HepG2 (cell line): ENCODE measurements around the gene PA2G4. TPM values are rescaled to one million over a fixed set of nuclear protein-coding genes. Genes with fewer than 3 reads are reported as not detected.

Experiments used
- ATAC-seq: fragments of 200-7000 bp; cut with Tn5 transposase; 3 replicates; pipeline ENCODE4 v1.9.1; 2020; ENCODE audit warnings: mild to moderate bottlenecking, moderate library complexity
- BruUV-seq: library from RNA; stranded (reverse); fragments of 400-500 nt; replicated peaks from 2 replicates; lab custom pipeline; 2021; lab: Mats Ljungman, UMichigan
- CTCF ChIA-PET: fragments of 300-600 bp; formaldehyde crosslinking; extraction: SDS; loops from one replicate; lab custom pipeline; 2021; ENCODE audit warnings: low total read pairs, inconsistent platforms, low intra/inter-chr PET ratio; lab: Yijun Ruan, JAX
- POLR2A ChIA-PET: fragments of 350-600 bp; sonication (Branson Sonifier 250); formaldehyde crosslinking; loops from one replicate; lab custom pipeline; 2020; ENCODE audit warnings: antibody characterized with exemption, inconsistent platforms; lab: Yijun Ruan, JAX
- DNase-seq: peaks from one replicate; pipeline ENCODE4 v3.0.0-alpha.2; 2015; ENCODE audit warnings: low spot score
- FAIRE-seq: peaks from 3 replicates; lab custom pipeline; 2011; peaks lifted over from hg19 to GRCh38; lab: Jason Lieb, UNC
- H2AFZ ChIP-seq: one replicate; pipeline ENCODE4 v1.6.1; 2011; ENCODE audit warnings: low read length, inconsistent platforms
- H3K27ac ChIP-seq: fragments of 300-600 bp; 3 replicates; pipeline ENCODE4 v1.8.0; 2011; ENCODE audit warnings: mixed run types, mild to moderate bottlenecking, mixed read lengths, low read length, inconsistent platforms; ENCODE audit not compliant: insufficient read depth; ENCODE audit errors: extremely low read length
- H3K27me3 ChIP-seq, 2 experiments: fragments of 200-600 bp in 1 of 2; 2 replicates in 1 of 2; 3 replicates in 1 of 2; pipeline versions ENCODE4 v1.6.0 to v1.8.0; 2011; ENCODE audit warnings: low read length in 2 of 2, mild to moderate bottlenecking in 2 of 2, moderate library complexity in 2 of 2, inconsistent platforms in 1 of 2; ENCODE audit not compliant: insufficient read depth in 2 of 2, control insufficient read depth in 1 of 2
- H3K36me3 ChIP-seq, 2 experiments: fragments of 200-600 bp in 1 of 2; replicated peaks in 1 of 2; 2 replicates in 1 of 2; 3 replicates in 1 of 2; pipeline versions ENCODE4 v1.5.1 to v1.8.0; 2011; ENCODE audit warnings: low read length in 2 of 2, inconsistent platforms in 1 of 2; ENCODE audit not compliant: insufficient read depth in 2 of 2, control insufficient read depth in 1 of 2
- H3K4me1 ChIP-seq: 2 replicates; pipeline ENCODE4 v1.5.1; 2012; ENCODE audit warnings: low read length, inconsistent platforms; ENCODE audit not compliant: insufficient read depth
- H3K4me2 ChIP-seq: 2 replicates; pipeline ENCODE4 v1.6.0; 2011; ENCODE audit warnings: low read depth, low read length, inconsistent platforms
- H3K4me3 ChIP-seq, 3 experiments: fragments of 200-600 bp in 1 of 3; sonication (generic), shearing (Covaris generic) in 1 of 3; replicated peaks in 1 of 3; 2 replicates each; pipeline ENCODE4 v1.5.1; 2011 to 2016; ENCODE audit warnings: low read length in 3 of 3, inconsistent platforms in 2 of 3, low read depth in 2 of 3, mild to moderate bottlenecking in 2 of 3, control low read depth in 1 of 3, mixed read lengths in 1 of 3; ENCODE audit not compliant: insufficient read depth in 1 of 3
- H3K79me2 ChIP-seq: one replicate; pipeline ENCODE4 v1.6.1; 2011; ENCODE audit warnings: low read length, inconsistent platforms; ENCODE audit not compliant: insufficient read depth
- H3K9ac ChIP-seq: 2 replicates; pipeline ENCODE4 v1.6.0; 2011; ENCODE audit warnings: mild to moderate bottlenecking, low read depth, low read length, inconsistent platforms; ENCODE audit not compliant: insufficient read depth
- H3K9me3 ChIP-seq: 2 replicates; pipeline ENCODE4 v1.5.1; 2012; ENCODE audit warnings: mild to moderate bottlenecking, low read length
- H4K20me1 ChIP-seq: 2 replicates; pipeline ENCODE4 v1.6.0; 2011; ENCODE audit warnings: inconsistent platforms, mild to moderate bottlenecking, low read length, moderate library complexity; ENCODE audit not compliant: insufficient read depth
- ATF7 ChIP-seq, 2 experiments: fragments of 450-650 bp in 1 of 2; sonication (generic) in 1 of 2; formaldehyde crosslinking in 1 of 2; IDR thresholded peaks; 2 replicates each; pipeline versions ENCODE4 v1.4.0 to v1.6.1; 2016 to 2020; ENCODE audit warnings: antibody characterized with exemption in 1 of 2, mild to moderate bottlenecking in 1 of 2, missing genetic modification reagents in 1 of 2
- CAMTA2 ChIP-seq: sonication (generic); formaldehyde crosslinking; IDR thresholded peaks from 2 replicates; pipeline ENCODE4 v1.4.0; 2020; ENCODE audit warnings: mild to moderate bottlenecking, missing genetic modification reagents, borderline replicate concordance
- KLF16 ChIP-seq, 2 experiments: sonication (generic) in 1 of 2; formaldehyde crosslinking in 1 of 2; IDR thresholded peaks; 2 replicates each; pipeline versions ENCODE4 v1.6.1 to v1.8.0; 2016 to 2023; ENCODE audit warnings: missing genetic modification reagents in 2 of 2, missing compliant biosample characterization in 1 of 2
- MTA3 ChIP-seq: sonication (generic); formaldehyde crosslinking; IDR thresholded peaks from 2 replicates; pipeline ENCODE4 v1.4.0; 2020; ENCODE audit warnings: missing genetic modification reagents
- NAIF1 ChIP-seq: sonication (generic); formaldehyde crosslinking; IDR thresholded peaks from 2 replicates; pipeline ENCODE4 v1.5.0; 2020; ENCODE audit warnings: mild to moderate bottlenecking, missing genetic modification reagents, borderline replicate concordance
- POLR2A ChIP-seq, 2 experiments: IDR thresholded peaks; 2 replicates each; pipeline ENCODE4 v1.6.1; 2011; ENCODE audit warnings: low read depth in 2 of 2, low read length in 2 of 2, mild to moderate bottlenecking in 1 of 2, moderate library complexity in 1 of 2; ENCODE audit not compliant: insufficient read depth in 1 of 2
- POLR2G ChIP-seq: fragments of 200-400 bp; formaldehyde crosslinking; IDR thresholded peaks from 2 replicates; pipeline ENCODE4 v1.6.1; 2018; ENCODE audit warnings: mild to moderate bottlenecking, low read depth, low read length, moderate library complexity
- RARG ChIP-seq: sonication (generic); formaldehyde crosslinking; IDR thresholded peaks from 2 replicates; pipeline ENCODE4 v1.4.0; 2020; ENCODE audit warnings: low read depth, mild to moderate bottlenecking, missing genetic modification reagents
- RBFOX2 ChIP-seq: fragments of 200-400 bp; formaldehyde crosslinking; IDR thresholded peaks from 2 replicates; pipeline ENCODE4 v1.6.1; 2017; ENCODE audit warnings: low read depth, mild to moderate bottlenecking, low read length
- SMARCE1 ChIP-seq: fragments of 450-650 bp; IDR thresholded peaks from 2 replicates; pipeline ENCODE4 v1.6.1; 2017; ENCODE audit warnings: borderline replicate concordance
- SP2 ChIP-seq: sonication (generic); formaldehyde crosslinking; IDR thresholded peaks from 2 replicates; pipeline ENCODE4 v1.5.1; 2020; ENCODE audit warnings: mild to moderate bottlenecking, missing genetic modification reagents
- SPEN ChIP-seq: sonication (generic); formaldehyde crosslinking; IDR thresholded peaks from 2 replicates; pipeline ENCODE4 v1.5.1; 2020; ENCODE audit warnings: low read depth, mild to moderate bottlenecking, missing genetic modification reagents
- SRSF1 ChIP-seq: fragments of 200-400 bp; formaldehyde crosslinking; optimal IDR thresholded peaks from 2 replicates; pipeline ENCODE3; 2017; ENCODE audit warnings: mild to moderate bottlenecking, low read depth, low read length, moderate library complexity
- TEAD2 ChIP-seq: sonication (generic); formaldehyde crosslinking; IDR thresholded peaks from 2 replicates; pipeline ENCODE4 v1.9.0; 2021; ENCODE audit warnings: missing genetic modification reagents
- TFAP4 ChIP-seq: sonication (generic); IDR thresholded peaks from 2 replicates; pipeline ENCODE4 v1.6.1; 2016; ENCODE audit warnings: low read depth, borderline replicate concordance
- ZC3H4 ChIP-seq: sonication (generic); formaldehyde crosslinking; IDR thresholded peaks from 2 replicates; pipeline ENCODE4 v1.4.0; 2020; ENCODE audit warnings: missing genetic modification reagents, borderline replicate concordance
- ZNF101 ChIP-seq: sonication (generic); formaldehyde crosslinking; IDR thresholded peaks from 2 replicates; pipeline ENCODE4 v1.4.0; 2020; ENCODE audit warnings: mild to moderate bottlenecking, low read depth, missing genetic modification reagents, borderline replicate concordance
- ZNF160 ChIP-seq: sonication (generic); formaldehyde crosslinking; IDR thresholded peaks from 2 replicates; pipeline ENCODE4 v1.8.0; 2022; ENCODE audit warnings: mild to moderate bottlenecking, inconsistent platforms, missing genetic modification reagents
- ZNF235 ChIP-seq: sonication (generic); formaldehyde crosslinking; IDR thresholded peaks from 2 replicates; pipeline ENCODE4 v1.8.1; 2023; ENCODE audit warnings: mild to moderate bottlenecking, missing genetic modification reagents, borderline replicate concordance
- ZNF30 ChIP-seq: sonication (generic); formaldehyde crosslinking; IDR thresholded peaks from 2 replicates; pipeline ENCODE4 v1.5.0; 2020; ENCODE audit warnings: mild to moderate bottlenecking, missing genetic modification reagents
- ZNF460 ChIP-seq: sonication (generic); formaldehyde crosslinking; IDR thresholded peaks from 2 replicates; pipeline ENCODE4 v1.5.1; 2020; ENCODE audit warnings: missing genetic modification reagents, mild to moderate bottlenecking, borderline replicate concordance
- ZNF580 ChIP-seq: IDR thresholded peaks from 2 replicates; pipeline ENCODE4 v1.6.1; 2016; ENCODE audit warnings: low read depth, borderline replicate concordance
- ZNF737 ChIP-seq: sonication (generic); formaldehyde crosslinking; IDR thresholded peaks from 2 replicates; pipeline ENCODE4 v1.5.0; 2020; ENCODE audit warnings: missing genetic modification reagents, mild to moderate bottlenecking, borderline replicate concordance
- ZNF777 ChIP-seq: sonication (generic); formaldehyde crosslinking; IDR thresholded peaks from 2 replicates; pipeline ENCODE4 v1.4.0; 2020; ENCODE audit warnings: missing genetic modification reagents
- ZNF781 ChIP-seq: sonication (generic); formaldehyde crosslinking; IDR thresholded peaks from 2 replicates; pipeline ENCODE4 v1.5.1; 2020; ENCODE audit warnings: borderline replicate concordance, mild to moderate bottlenecking, missing genetic modification reagents; ENCODE audit errors: not compliant biosample characterization
- WGBS: methylation state at CpG from one replicate; pipeline ENCODE4 v1.1.6; 2017; ENCODE audit warnings: low lambda C conversion rate; 5-methylcytosine and 5-hydroxymethylcytosine counted together
- in situ Hi-C: cut with HindIII; loops from 2 replicates; pipeline ENCODE4 v1.10.0; 2017; ENCODE audit warnings: low pct_unique_long_range_greater_than_20kb; ENCODE audit not compliant: extremely low pct_ligation_motif_present
- intact Hi-C: fragments of 100-400 bp; cut with micrococcal nuclease; formaldehyde crosslinking; loops from one replicate; pipeline ENCODE4 v1.10.0; 2022; ENCODE audit not compliant: unreplicated experiment
- polyA plus RNA-seq, 8 experiments: library from polyadenylated mRNA; depleted of rRNA in 3 of 8; stranded (reverse) in 7 of 8; unstranded in 1 of 8; fragments of >200 nt; fragmentation: Illumina TruSeq in 4 of 8; extraction: Trizol in 4 of 8; gene quantifications; 2 replicates each; pipeline versions ENCODE4 v1.2.1 to v1.2.3, GENCODE V29; 2011 to 2016; ENCODE audit warnings: low read depth in 4 of 8, missing spikeins in 1 of 8, mixed read lengths in 1 of 8; ENCODE audit not compliant: insufficient read depth in 1 of 8
- total RNA-seq, 5 experiments: library from RNA; depleted of rRNA; stranded (reverse); fragments of >200 nt; fragmentation: Illumina TruSeq; extraction: Trizol; gene quantifications; 2 replicates each; pipeline ENCODE4 v1.2.3, GENCODE V29; 2016; ENCODE audit warnings: low read depth in 1 of 5

The PA2G4 gene
- total and polyA plus RNA-seq, 2 of the 13 experiments (the other 11 are each of a cell fraction or from before 2014, with no cell fraction given), result 147 to 240 TPM

DNA sequence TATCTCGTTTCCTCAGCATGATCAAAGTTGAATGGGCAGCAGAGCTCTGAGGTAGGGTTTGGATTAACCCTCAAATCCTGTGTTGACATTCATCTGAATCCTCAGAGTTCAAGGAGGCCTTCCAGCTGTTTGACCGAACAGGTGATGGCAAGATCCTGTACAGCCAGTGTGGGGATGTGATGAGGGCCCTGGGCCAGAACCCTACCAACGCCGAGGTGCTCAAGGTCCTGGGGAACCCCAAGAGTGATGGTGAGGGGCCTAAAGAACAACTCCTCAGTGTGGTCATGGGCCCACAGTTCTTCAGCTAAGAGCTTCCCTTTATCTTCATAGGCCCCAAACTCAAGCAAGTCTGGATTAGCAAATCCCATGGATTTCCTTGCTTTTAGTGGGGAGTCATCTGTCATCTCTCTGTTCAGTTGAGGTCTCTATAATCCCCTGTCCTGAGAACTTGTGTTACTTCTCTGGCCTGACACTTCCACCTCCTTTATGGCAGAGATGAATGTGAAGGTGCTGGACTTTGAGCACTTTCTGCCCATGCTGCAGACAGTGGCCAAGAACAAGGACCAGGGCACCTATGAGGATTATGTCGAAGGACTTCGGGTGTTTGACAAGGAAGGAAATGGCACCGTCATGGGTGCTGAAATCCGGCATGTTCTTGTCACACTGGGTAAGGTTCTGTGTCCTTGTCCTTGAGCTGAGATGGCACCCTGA lies 55.3 kb downstream of the PA2G4 start:
- ATAC-seq, result no peak
- H3K4me2 ChIP-seq, result peak overlapping the region; percentile 83
- no peaks in the 10 kb centered on the region; a peak in 1 of 5 replicates for H3K27me3 ChIP-seq
- no peak overlapping the region for H2AFZ ChIP-seq
- H3K27ac ChIP-seq, result peak overlapping the region; percentile 87
- in situ Hi-C loops, result loop anchor here (5.0 kb wide), 1 partner anchor 37 kb away; no protein-coding TSS in a partner anchor
- H3K9me3 ChIP-seq, result no peaks in the 10 kb centered on the region
- peaks cover 28% of the 10 kb centered on the region for H4K20me1 ChIP-seq
- CTCF ChIA-PET, result no interaction called here
- peak overlapping the region; percentile 100 for H3K9ac ChIP-seq
- H3K36me3 ChIP-seq, result peaks cover 22 to 41% of the 10 kb centered on the region in 2 experiments
- 79% methylated on average over 8 of the region's 8 CpGs for WGBS
- POLR2A ChIA-PET, result interaction anchor here (1.2 to 3.4 kb wide), 8 partner anchors 16 to 230 kb away, joined by 3 to 30 read pairs (median 6); partner anchors contain the start of genes ESYT1, RPL41, SMARCC2 and ZC3H10
- H3K4me1 ChIP-seq, result peaks cover 50% of the 10 kb centered on the region
- H3K4me3 ChIP-seq, result peak overlapping the region; percentile 92 to 99 (median 95)
- no peak for FAIRE-seq
- DNase-seq, result no peak
- H3K79me2 ChIP-seq, result peaks cover 25% of the 10 kb centered on the region
- BruUV-seq, result no TSS peak
- intact Hi-C loops, result loop anchor here (2.0 to 5.0 kb wide), 2 partner anchors 33 kb away; no protein-coding TSS in a partner anchor
- TF ChIP-seq RARG (CRISPR knock-in tag) (no peak), ZNF460 (CRISPR knock-in tag) (no peak), NAIF1 (no peak), POLR2G (peak; percentile 43), MTA3 (CRISPR knock-in tag) (no peak), RBFOX2 (peak; percentile 53), KLF16 (CRISPR knock-in tag; IDR thresholded peaks at IDR 0.05) (no peak), TEAD2 (CRISPR knock-in tag) (no peak), CAMTA2 (no peak), SP2 (no peak), ATF7 (IDR thresholded peaks at IDR 0.05) (no peak), ATF7 (CRISPR knock-in tag; IDR thresholded peaks at IDR 0.05) (no peak), TFAP4 (0 out of 2 replicates have a peak, but pooled peaks have one; percentile 20), ZNF781 (CRISPR knock-in tag) (no peak), ZNF235 (CRISPR knock-in tag) (no peak), ZNF30 (CRISPR knock-in tag) (no peak), ZC3H4 (CRISPR knock-in tag) (no peak), ZNF101 (CRISPR knock-in tag) (no peak), ZNF777 (CRISPR knock-in tag) (no peak), SRSF1 (no peak), SPEN (CRISPR knock-in tag) (no peak), ZNF580 (CRISPR knock-in tag) (no peak), ZNF737 (CRISPR knock-in tag) (no peak), POLR2A (IDR thresholded peaks at IDR 0.05; ENCODE audit: insufficient read depth in 1 of 2, low read depth in 2 of 2, low read length in 2 of 2) (0 out of 4 replicates have a peak, but pooled peaks of 1 of the 2 experiments have one; percentile 8), SMARCE1 (no peak), ZNF160 (CRISPR knock-in tag) (no peak)
